GM21619 (cell line): Measurements from ENCODE around the gene RANGAP1.
A peak's percentile ranks its signal among the peaks of the same experiment; 100 is the strongest.

Source experiments
- ATAC-seq: cut with Tn5 transposase; IDR thresholded peaks from one replicate; pipeline ENCODE4 v1.9.1; 2021; ENCODE audit not compliant: unreplicated experiment

RANGAP1 gene

DNA sequence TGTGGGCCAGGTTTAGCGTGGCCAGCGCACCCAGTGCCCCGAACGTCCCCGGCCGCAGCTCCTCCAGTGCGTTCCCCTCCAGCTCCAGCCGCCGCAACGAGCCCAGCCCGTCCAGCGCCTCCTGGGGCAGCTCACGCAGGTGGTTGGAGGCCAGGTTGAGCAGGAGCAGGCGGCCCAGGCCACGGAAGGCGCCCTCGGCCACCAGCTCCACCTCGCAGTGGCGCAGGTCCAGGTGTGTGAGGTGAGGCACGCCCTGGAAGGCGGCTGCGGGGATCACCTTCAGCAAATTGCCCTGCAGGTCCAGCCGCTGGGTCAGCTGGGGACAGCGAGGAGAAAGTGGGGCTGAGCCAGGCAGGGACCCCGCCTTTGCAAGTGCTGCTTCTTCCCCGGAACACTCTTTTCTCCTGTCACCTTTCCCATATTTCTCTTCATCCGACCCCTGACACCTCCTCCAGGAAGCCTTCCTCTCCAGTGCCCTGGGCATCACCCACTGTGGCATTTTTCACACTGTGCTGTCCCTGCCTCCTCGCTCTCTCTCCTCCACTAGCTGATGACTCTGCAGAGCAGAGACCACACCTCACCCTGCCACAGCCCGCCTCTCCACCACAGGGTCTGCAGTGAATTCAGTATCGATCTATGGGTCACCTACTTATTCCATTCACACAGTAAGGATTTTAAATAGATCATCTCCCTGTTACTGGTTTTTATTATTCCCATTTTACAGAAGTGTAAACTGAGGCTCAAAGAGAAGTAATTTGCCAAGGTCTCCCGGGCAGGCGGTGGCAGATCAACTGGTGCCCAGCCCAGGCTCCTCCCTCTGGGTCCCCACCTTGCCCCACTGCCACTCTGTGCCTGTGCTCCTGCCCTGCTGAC, 47.2 kb downstream of the RANGAP1 start:
- ATAC-seq = no peak

DNA sequence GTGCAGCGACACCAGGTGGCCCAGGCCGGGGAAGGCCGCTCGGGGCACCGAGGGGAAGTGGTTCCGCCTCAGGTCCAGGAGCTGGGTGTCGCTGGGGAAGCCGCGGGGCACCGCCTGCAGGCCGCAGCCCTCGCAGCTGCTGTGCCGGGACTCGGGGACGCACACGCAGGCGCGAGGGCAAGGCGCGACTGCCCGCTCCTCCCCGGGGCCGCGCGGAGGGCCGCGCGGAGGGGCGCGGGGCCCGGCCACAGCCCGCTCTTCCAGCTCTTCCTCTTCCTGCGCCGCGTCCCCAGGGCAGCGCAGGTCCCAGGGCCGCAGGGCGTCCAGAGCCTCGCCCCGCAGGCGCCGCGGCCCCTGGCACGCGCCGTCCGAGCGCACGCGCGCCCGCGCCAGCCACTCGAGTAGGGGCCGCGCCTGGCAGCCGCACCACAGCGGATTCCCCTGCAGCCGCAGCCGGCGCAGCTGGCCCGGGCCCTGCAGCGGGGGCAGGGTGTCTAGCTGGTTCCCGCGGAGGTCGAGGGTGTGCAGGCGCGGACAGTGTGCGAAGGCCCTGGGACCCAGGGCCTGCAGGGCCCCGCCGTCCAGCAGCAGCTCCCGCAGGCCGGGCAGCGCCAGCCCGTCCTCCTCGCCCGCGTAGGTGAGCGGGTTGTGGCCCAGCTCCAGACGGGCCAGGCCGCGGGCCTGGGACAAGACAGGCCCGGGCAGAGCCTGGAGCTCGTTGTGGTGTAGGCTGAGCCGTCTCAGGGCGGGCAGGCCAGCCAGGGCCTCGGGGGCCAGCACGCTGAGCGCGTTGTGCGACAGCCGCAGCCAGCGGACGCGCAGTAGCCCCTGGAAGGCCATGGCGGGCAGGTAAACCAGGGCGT, 48.0 kb downstream of the RANGAP1 start:
- no peak for ATAC-seq

- ATAC-seq = no peak
Observed at GRCh38 chr22:41237036-41237706, 48.8 kb downstream of the RANGAP1 start.

DNA sequence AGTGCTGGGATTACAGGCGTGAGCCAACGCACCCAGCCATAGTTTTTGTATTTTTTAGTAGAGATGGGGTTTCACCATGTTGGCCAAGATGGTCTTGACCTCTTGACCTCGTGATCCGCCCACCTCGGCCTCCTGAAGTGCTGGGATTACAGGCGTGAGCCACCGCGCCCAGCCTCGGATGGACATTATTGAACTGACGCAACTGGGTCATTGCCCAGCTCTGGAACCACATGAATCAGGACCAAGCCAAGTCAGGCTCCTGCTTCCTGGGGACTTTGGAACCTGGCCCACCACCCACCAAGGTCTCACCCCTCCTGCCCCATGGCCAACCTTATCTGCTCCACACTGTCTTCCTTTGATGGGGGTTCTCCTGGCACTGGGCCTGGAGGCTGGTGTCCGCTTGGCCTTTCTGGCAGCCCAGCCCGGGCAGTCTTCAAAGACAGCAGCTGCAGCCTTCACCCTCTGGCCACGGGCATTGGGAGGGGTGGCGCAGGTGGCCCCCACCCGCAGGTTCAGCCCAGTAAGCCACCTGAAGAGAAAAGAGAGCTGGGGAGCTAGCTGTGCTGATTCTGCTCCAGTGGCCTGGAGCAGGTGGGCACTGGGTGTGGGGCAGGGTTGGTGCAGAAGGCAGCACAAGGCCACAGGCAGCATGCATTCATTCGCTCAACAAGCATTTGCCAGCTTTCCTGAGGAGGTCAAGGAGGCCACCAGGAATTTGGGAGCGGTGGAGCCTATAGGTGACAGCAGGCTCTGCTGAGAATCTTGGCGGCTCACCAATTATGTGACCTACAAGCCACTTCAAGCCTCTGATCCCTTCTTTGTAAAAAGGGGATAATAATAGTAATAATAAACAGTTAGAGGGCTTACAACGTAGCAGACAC, 50.9 kb downstream of the RANGAP1 start:
- no peak for ATAC-seq

- no peak for ATAC-seq
Observed at GRCh38 chr22:41231369-41231768, 54.6 kb downstream of the RANGAP1 start.

GRCh38 chr22:41230401-41230785, 55.6 kb downstream of the RANGAP1 start:
- no peak for ATAC-seq

- no peak for ATAC-seq
Observed at GRCh38 chr22:41229730-41230400, 56.1 kb downstream of the RANGAP1 start.

DNA sequence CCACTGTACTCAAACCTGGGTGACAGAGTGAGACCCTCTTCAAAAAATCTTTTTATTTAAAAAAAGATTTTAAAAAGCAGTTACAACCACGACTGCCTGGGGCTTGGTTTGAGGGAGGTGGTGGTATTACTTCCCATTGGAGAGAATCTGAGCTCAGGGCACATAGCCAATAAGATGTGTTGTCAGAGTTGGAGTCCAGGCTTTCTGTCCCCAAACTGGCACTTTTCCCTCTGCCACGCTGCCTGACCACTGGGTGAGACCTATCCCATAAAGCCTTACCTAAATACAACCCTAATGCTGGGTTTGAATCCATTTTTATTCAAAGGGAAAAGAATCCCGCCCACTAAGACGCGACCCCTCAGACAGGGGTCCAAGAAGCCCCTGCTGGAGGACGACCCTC, 56.8 kb downstream of the RANGAP1 start:
- ATAC-seq = no peak

GRCh38 chr22:41226723-41227655, 59.0 kb downstream of the RANGAP1 start:
- no peak for ATAC-seq

GRCh38 chr22:41223535-41223934, 62.5 kb downstream of the RANGAP1 start:
- no peak for ATAC-seq

DNA sequence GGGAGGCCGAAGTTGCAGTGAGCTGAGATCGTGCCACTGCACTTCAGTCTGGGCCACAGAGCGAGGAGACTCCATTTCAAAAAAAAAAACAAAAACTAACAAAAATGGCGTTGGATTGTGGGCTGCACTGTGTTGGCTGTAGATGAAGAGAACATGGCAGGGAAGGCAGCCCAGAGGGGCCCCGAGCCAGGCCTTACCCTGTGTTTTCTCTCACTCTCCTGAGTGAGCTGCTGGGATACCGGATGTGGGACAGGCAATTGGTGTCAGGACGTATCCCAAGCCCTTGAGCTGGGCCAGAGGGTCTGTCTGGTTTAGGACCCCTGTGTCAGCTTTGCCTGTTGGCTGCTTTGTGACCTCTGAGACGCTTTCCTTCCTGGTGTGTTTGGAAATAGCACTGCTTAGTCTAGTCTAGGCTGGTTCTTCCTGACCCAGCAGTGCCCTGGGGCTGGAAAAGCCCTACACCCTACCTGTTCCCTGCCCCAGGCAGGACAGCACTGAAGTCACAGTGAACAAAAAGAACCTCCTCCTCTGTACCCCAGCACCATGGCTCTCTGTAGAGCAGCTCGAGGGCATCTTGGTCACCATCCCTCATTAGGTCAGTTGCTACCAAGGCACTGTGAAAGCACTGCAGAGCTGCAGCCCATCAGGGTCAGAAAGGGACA, 63.0 kb downstream of the RANGAP1 start:
- ATAC-seq = no peak

GRCh38 chr22:41217553-41218157, 68.3 kb downstream of the RANGAP1 start:
- ATAC-seq = peak; percentile 64

- ATAC-seq = no peak
Observed at GRCh38 chr22:41216984-41217383, 69.0 kb downstream of the RANGAP1 start.

- ATAC-seq = no peak
Observed at GRCh38 chr22:41215926-41216325, 70.1 kb downstream of the RANGAP1 start.

GRCh38 chr22:41215409-41215808, 70.6 kb downstream of the RANGAP1 start:
- ATAC-seq = no peak

- no peak for ATAC-seq
Observed at GRCh38 chr22:41206719-41207118, 79.3 kb downstream of the RANGAP1 start.

- ATAC-seq = peak; percentile 89
Observed at GRCh38 chr22:41204992-41205900, 80.7 kb downstream of the RANGAP1 start, which contains the start of gene L3MBTL2. Gene L3MBTL2, plus strand, starts transcription at chr22:41205312. Its CDS starts 51 bp downstream, at chr22:41205363.
